OCI-LY7 (cell line): Measurements from ENCODE around the gene KIR3DL2. TPM values are rescaled to one million over a fixed set of nuclear protein-coding genes. Genes with fewer than 3 reads are reported as not detected.
A peak's percentile ranks its signal among the peaks of the same experiment; 100 is the strongest.

ENCODE experiments used
- BruUV-seq: library from RNA; stranded (reverse); fragments of 400-500 nt; replicated peaks from 2 replicates; lab custom pipeline; 2021; lab: Mats Ljungman, UMichigan
- CTCF ChIA-PET: fragments of 300-600 bp; sonication (Branson Sonifier 250); formaldehyde crosslinking; loops from one replicate; lab custom pipeline; 2022; ENCODE audit warnings: antibody characterized with exemption; ENCODE audit not compliant: unreplicated experiment; lab: Charles Lee
- POLR2A ChIA-PET: fragments of 300-600 bp; sonication (Branson Sonifier 250); formaldehyde crosslinking; loops from one replicate; lab custom pipeline; 2022; ENCODE audit warnings: antibody characterized with exemption; lab: Charles Lee
- DNase-seq: peaks from one replicate; pipeline ENCODE4 v3.0.0-alpha.2; 2015; ENCODE audit warnings: low spot score
- H2AFZ ChIP-seq: fragments of 200-600 bp; sonication (generic), shearing (Covaris generic); 2 replicates; pipeline ENCODE4 v1.6.1; 2014; ENCODE audit warnings: mild to moderate bottlenecking, antibody characterized with exemption, low read length, moderate library complexity
- H3K27ac ChIP-seq: fragments of 200-600 bp; sonication (generic); 2 replicates; pipeline ENCODE4 v1.5.1; 2014; ENCODE audit warnings: mixed run types, low read depth, mild to moderate bottlenecking, moderate library complexity, low read length, inconsistent platforms; ENCODE audit not compliant: poor library complexity, severe bottlenecking
- H3K36me3 ChIP-seq: fragments of 200-600 bp; sonication (generic); 2 replicates; pipeline ENCODE4 v1.6.1; 2014; ENCODE audit warnings: mild to moderate bottlenecking, antibody characterized with exemption, low read length, moderate library complexity, mixed read lengths; ENCODE audit not compliant: insufficient read depth
- H3K4me1 ChIP-seq: fragments of 200-600 bp; sonication (generic); 2 replicates; pipeline ENCODE4 v1.5.1; 2014; ENCODE audit warnings: mild to moderate bottlenecking, low read length; ENCODE audit not compliant: insufficient read depth, poor library complexity, severe bottlenecking
- H3K4me2 ChIP-seq: fragments of 200-600 bp; sonication (generic); 2 replicates; pipeline ENCODE4 v1.6.1; 2014; ENCODE audit warnings: mild to moderate bottlenecking, low read length
- H3K4me3 ChIP-seq: fragments of 200-600 bp; sonication (generic); 2 replicates; pipeline ENCODE4 v1.5.1; 2014; ENCODE audit warnings: mild to moderate bottlenecking, low read depth, low read length; ENCODE audit not compliant: poor library complexity, severe bottlenecking
- H3K79me2 ChIP-seq: fragments of 200-600 bp; sonication (generic); 2 replicates; pipeline ENCODE4 v1.6.1; 2016; ENCODE audit warnings: low read depth, mild to moderate bottlenecking, low read length, moderate library complexity, mixed read lengths; ENCODE audit not compliant: insufficient read depth
- H3K9me2 ChIP-seq: fragments of 200-600 bp; sonication (generic); 2 replicates; pipeline ENCODE4 v1.6.1; 2016; ENCODE audit warnings: mild to moderate bottlenecking, low read length, mixed read lengths; ENCODE audit not compliant: insufficient read depth
- H3K9me3 ChIP-seq: fragments of 200-600 bp; sonication (generic); 2 replicates; pipeline ENCODE4 v1.6.1; 2014; ENCODE audit warnings: mild to moderate bottlenecking, mixed run types, low read length, mixed read lengths
- H4K20me1 ChIP-seq: fragments of 200-600 bp; sonication (generic); 2 replicates; pipeline ENCODE4 v1.6.1; 2014; ENCODE audit warnings: mild to moderate bottlenecking, antibody characterized with exemption, low read length, moderate library complexity, mixed read lengths; ENCODE audit not compliant: insufficient read depth
- CTCF ChIP-seq: fragments of 200-600 bp; sonication (generic); conservative IDR thresholded peaks from 2 replicates; pipeline ENCODE4 v1.5.1; 2014; ENCODE audit warnings: mild to moderate bottlenecking, antibody characterized with exemption, low read length, moderate library complexity, mixed read lengths
- EZH2phosphoT487 ChIP-seq: fragments of 200-600 bp; sonication (generic); IDR thresholded peaks from 2 replicates; pipeline ENCODE4 v1.6.1; 2018; ENCODE audit warnings: low read depth, borderline replicate concordance, mild to moderate bottlenecking, mixed run types, antibody characterized with exemption, low read length, moderate library complexity, mixed read lengths
- intact Hi-C: fragments of 100-400 bp; cut with micrococcal nuclease; formaldehyde crosslinking; loops from one replicate; pipeline ENCODE4 v1.10.0; 2022; ENCODE audit not compliant: unreplicated experiment
- total RNA-seq, 2 experiments: library from RNA; depleted of rRNA in 1 of 2; stranded (reverse); fragments of >200 nt in 1 of 2; shearing (Covaris generic) in 1 of 2; gene quantifications; 2 replicates each; pipeline ENCODE4 v1.2.3, GENCODE V29; 2014 to 2022

The KIR3DL2 gene
- total RNA-seq, 2 experiments from 2014 or later: not detected

GRCh38 chr19:54877471-54877870, 27.2 kb downstream of the KIR3DL2 start:
- no peak overlapping the region for H3K27ac ChIP-seq
- H3K4me2 ChIP-seq: no peak overlapping the region
- no peaks in the 10 kb centered on the region for H3K9me3 ChIP-seq
- POLR2A ChIA-PET: no interaction called here
- no peaks in the 10 kb centered on the region for H3K36me3 ChIP-seq
- no peaks in the 10 kb centered on the region for H3K9me2 ChIP-seq
- CTCF ChIA-PET: no interaction called here
- BruUV-seq: no TSS peak
- H3K4me1 ChIP-seq: peaks cover 7% of the 10 kb centered on the region
- no peak overlapping the region for H3K4me3 ChIP-seq
- DNase-seq: no peak
- no peak overlapping the region for H2AFZ ChIP-seq
- intact Hi-C loops: no loop called here
- no peaks in the 10 kb centered on the region for H3K79me2 ChIP-seq
- TF ChIP-seq CTCF (no peak), EZH2phosphoT487 (no peak)
- H4K20me1 ChIP-seq: no peaks in the 10 kb centered on the region

GRCh38 chr19:54881884-54882283, 31.6 kb downstream of the KIR3DL2 start:
- DNase-seq: no peak
- TF ChIP-seq EZH2phosphoT487 (no peak), CTCF (no peak)
- Histone ChIP-seq H3K4me3 (no peak overlapping the region), H3K4me1 (peaks cover 6% of the 10 kb centered on the region), H3K79me2 (no peaks in the 10 kb centered on the region), H2AFZ (no peak overlapping the region), H3K27ac (no peak overlapping the region), H3K4me2 (no peak overlapping the region), H4K20me1 (no peaks in the 10 kb centered on the region), H3K9me2 (no peaks in the 10 kb centered on the region), H3K36me3 (no peaks in the 10 kb centered on the region), H3K9me3 (no peaks in the 10 kb centered on the region)
- no TSS peak for BruUV-seq
- intact Hi-C loops: loop anchor here (2.0 to 5.0 kb wide), 3 partner anchors 180 to 280 kb away; partner anchors contain the start of gene RDH13
- ChIA-PET POLR2A (interaction anchor here (1.2 kb wide), 1 partner anchor 55 kb away, joined by 3 read pairs; no protein-coding TSS in a partner anchor), CTCF (interaction anchor here (0.6 to 1.1 kb wide), 2 partner anchors 56 to 251 kb away, joined by 3 to 4 read pairs; no protein-coding TSS in a partner anchor)

- TF ChIP-seq EZH2phosphoT487 (no peak), CTCF (peak; percentile 71)
- peak; percentile 76 for DNase-seq
- Histone ChIP-seq H3K4me1 (peaks cover 6% of the 10 kb centered on the region), H3K9me2 (no peaks in the 10 kb centered on the region), H3K4me2 (peak overlapping the region; percentile 40), H3K9me3 (no peaks in the 10 kb centered on the region), H4K20me1 (no peaks in the 10 kb centered on the region), H3K4me3 (no peak overlapping the region), H3K27ac (no peak overlapping the region), H3K36me3 (no peaks in the 10 kb centered on the region), H3K79me2 (no peaks in the 10 kb centered on the region), H2AFZ (peak overlapping the region; percentile 65; the same call in 1 of the 2 replicates)
- ChIA-PET POLR2A (interaction anchor here (0.7 kb wide), 1 partner anchor 28 kb away, joined by 4 read pairs; no protein-coding TSS in a partner anchor), CTCF (no interaction called here)
- no TSS peak for BruUV-seq
- intact Hi-C loops: loop anchor here (2.0 to 5.0 kb wide), 3 partner anchors 180 to 280 kb away; partner anchors contain the start of gene RDH13
Measured at GRCh38 chr19:54882758-54883157, 32.5 kb downstream of the KIR3DL2 start.
